MCF 10A (cell line): ENCODE results near the gene C15orf61. TPM values are rescaled to one million over a fixed set of nuclear protein-coding genes. Genes with fewer than 3 reads are reported as not detected.

Source experiments
- BruUV-seq: library from RNA; stranded (reverse); fragments of 400-500 nt; replicated peaks from 2 replicates; lab custom pipeline; 2021; lab: Mats Ljungman, UMichigan
- CTCF ChIA-PET: fragments of 300-600 bp; sonication (Branson Sonifier 250); formaldehyde crosslinking; extraction: SDS; loops from one replicate; lab custom pipeline; 2021; ENCODE audit warnings: antibody characterized with exemption, inconsistent platforms; lab: Yijun Ruan, JAX
- POLR2A ChIA-PET: fragments of 300-600, 350-650 bp; sonication (Branson Sonifier 250); formaldehyde crosslinking; extraction: SDS; loops from one replicate; lab custom pipeline; 2020; ENCODE audit warnings: antibody characterized with exemption, inconsistent platforms; lab: Yijun Ruan, JAX
- DNase-seq: peaks from one replicate; pipeline ENCODE4 v3.0.0-alpha.2; 2018; ENCODE audit not compliant: unreplicated experiment
- H3K27ac Mint-ChIP-seq: one replicate; pipeline ENCODE4 v1.8.0; 2022; ENCODE audit warnings: mild to moderate bottlenecking, low read depth, mixed read lengths; ENCODE audit not compliant: unreplicated experiment
- H3K27me3 Mint-ChIP-seq: one replicate; pipeline ENCODE4 v1.8.0; 2022; ENCODE audit warnings: mixed read lengths; ENCODE audit not compliant: insufficient read depth, unreplicated experiment
- H3K36me3 Mint-ChIP-seq: one replicate; pipeline ENCODE4 v1.8.0; 2022; ENCODE audit warnings: mild to moderate bottlenecking, moderate library complexity, mixed read lengths; ENCODE audit not compliant: insufficient read depth, unreplicated experiment
- H3K4me1 Mint-ChIP-seq: one replicate; pipeline ENCODE4 v1.8.0; 2022; ENCODE audit warnings: mixed read lengths; ENCODE audit not compliant: insufficient read depth, unreplicated experiment
- H3K4me3 Mint-ChIP-seq: one replicate; pipeline ENCODE4 v1.8.0; 2022; ENCODE audit warnings: mild to moderate bottlenecking, moderate library complexity, mixed read lengths; ENCODE audit not compliant: unreplicated experiment
- H3K9me3 Mint-ChIP-seq: one replicate; pipeline ENCODE4 v1.8.0; 2022; ENCODE audit warnings: mixed read lengths; ENCODE audit not compliant: unreplicated experiment
- intact Hi-C: fragments of 100-400 bp; cut with micrococcal nuclease; formaldehyde crosslinking; loops from 2 replicates; pipeline ENCODE4 v1.14.1; 2022
- total RNA-seq: library from RNA; stranded (reverse); gene quantifications from 2 replicates; pipeline ENCODE4 v1.2.3, GENCODE V29; 2022
- TF ChIP-seq, protein P1 (sequence below): fragments of 200-600 bp; IDR thresholded peaks from one replicate; pipeline ENCODE4 v1.8.0; 2022; ENCODE audit warnings: antibody characterized with exemption, mild to moderate bottlenecking; ENCODE audit not compliant: unreplicated experiment

The C15orf61 gene
- total RNA-seq, 1 experiment from 2014 or later: 10.5 TPM

DNA sequence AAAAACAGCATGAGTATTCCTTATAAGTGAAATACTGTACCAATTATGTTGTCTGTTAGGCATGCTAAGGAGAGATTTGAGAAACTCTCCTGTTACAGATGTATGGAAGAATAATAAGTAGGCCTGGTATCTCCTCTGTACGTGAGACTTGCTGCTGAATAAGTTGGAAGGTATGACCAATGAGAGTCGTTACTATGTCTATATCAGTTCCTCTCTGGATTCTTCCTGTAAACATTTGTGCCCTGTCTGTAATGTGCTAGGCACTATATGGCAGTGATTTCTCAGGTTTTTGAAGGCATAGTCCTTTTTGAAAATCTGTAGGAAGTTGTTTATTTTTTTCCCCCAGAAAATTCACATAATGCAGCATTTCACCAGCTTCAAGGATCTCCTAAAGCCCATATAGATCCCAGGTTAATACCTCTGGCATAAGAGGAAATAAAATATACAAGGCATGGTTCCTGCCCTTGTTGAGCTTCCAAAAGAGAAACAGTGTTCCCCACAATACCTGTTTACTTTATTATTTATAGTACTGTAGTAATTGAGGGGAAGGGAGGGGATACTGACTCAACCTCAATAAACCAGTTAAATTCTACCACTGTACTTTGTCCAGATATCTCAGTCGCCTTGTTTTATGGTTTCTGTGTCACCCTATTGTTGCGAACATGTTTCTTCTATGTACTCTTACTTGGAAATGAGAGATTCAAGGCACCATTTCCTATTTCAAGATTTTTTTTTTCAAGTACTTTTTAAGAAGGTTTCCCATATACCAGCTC lies 50.1 kb downstream of the C15orf61 start:
- ChIA-PET POLR2A (interaction anchor here (0.6 kb wide), 1 partner anchor 42 kb away, joined by 3 read pairs; no protein-coding TSS in a partner anchor), CTCF (interaction anchor here (1.6 kb wide), 1 partner anchor 114 kb away, joined by 3 read pairs; no protein-coding TSS in a partner anchor)
- BruUV-seq: no TSS peak
- H3K4me1 Mint-ChIP-seq: peaks cover 6% of the 10 kb centered on the region
- peaks cover 20% of the 10 kb centered on the region for H3K36me3 Mint-ChIP-seq
- DNase-seq: no peak
- TF ChIP-seq, protein P1, sequence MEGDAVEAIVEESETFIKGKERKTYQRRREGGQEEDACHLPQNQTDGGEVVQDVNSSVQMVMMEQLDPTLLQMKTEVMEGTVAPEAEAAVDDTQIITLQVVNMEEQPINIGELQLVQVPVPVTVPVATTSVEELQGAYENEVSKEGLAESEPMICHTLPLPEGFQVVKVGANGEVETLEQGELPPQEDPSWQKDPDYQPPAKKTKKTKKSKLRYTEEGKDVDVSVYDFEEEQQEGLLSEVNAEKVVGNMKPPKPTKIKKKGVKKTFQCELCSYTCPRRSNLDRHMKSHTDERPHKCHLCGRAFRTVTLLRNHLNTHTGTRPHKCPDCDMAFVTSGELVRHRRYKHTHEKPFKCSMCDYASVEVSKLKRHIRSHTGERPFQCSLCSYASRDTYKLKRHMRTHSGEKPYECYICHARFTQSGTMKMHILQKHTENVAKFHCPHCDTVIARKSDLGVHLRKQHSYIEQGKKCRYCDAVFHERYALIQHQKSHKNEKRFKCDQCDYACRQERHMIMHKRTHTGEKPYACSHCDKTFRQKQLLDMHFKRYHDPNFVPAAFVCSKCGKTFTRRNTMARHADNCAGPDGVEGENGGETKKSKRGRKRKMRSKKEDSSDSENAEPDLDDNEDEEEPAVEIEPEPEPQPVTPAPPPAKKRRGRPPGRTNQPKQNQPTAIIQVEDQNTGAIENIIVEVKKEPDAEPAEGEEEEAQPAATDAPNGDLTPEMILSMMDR: no peak
- no peaks in the 10 kb centered on the region for H3K27me3 Mint-ChIP-seq
- no peak overlapping the region for H3K4me3 Mint-ChIP-seq
- intact Hi-C loops: no loop called here
- H3K9me3 Mint-ChIP-seq: no peaks in the 10 kb centered on the region
- no peak overlapping the region for H3K27ac Mint-ChIP-seq

GRCh38 chr15:67571648-67572415 lies 50.9 kb downstream of the C15orf61 start:
- peaks cover 6% of the 10 kb centered on the region for H3K4me1 Mint-ChIP-seq
- TF ChIP-seq, protein P1: no peak
- ChIA-PET POLR2A (interaction anchor here (0.6 to 1.0 kb wide), 2 partner anchors 28 to 42 kb away, joined by 3 read pairs; no protein-coding TSS in a partner anchor), CTCF (interaction anchor here (1.6 kb wide), 1 partner anchor 115 kb away, joined by 3 read pairs; no protein-coding TSS in a partner anchor)
- BruUV-seq: no TSS peak
- H3K36me3 Mint-ChIP-seq: peaks cover 18% of the 10 kb centered on the region
- intact Hi-C loops: no loop called here
- no peak for DNase-seq
- no peaks in the 10 kb centered on the region for H3K27me3 Mint-ChIP-seq
- H3K27ac Mint-ChIP-seq: no peak overlapping the region
- H3K4me3 Mint-ChIP-seq: no peak overlapping the region
- no peaks in the 10 kb centered on the region for H3K9me3 Mint-ChIP-seq

- BruUV-seq: no TSS peak
- TF ChIP-seq, protein P1: no peak
- Mint-ChIP-seq H3K27me3 (no peaks in the 10 kb centered on the region), H3K9me3 (no peaks in the 10 kb centered on the region), H3K36me3 (peaks cover 15% of the 10 kb centered on the region), H3K4me3 (no peak overlapping the region), H3K27ac (no peak overlapping the region), H3K4me1 (peaks cover 6% of the 10 kb centered on the region)
- no peak for DNase-seq
- intact Hi-C loops: no loop called here
- POLR2A ChIA-PET: interaction anchor here (0.6 kb wide), 1 partner anchor 74 kb away, joined by 3 read pairs; no protein-coding TSS in a partner anchor
- CTCF ChIA-PET: no interaction called here
Measured at GRCh38 chr15:67573194-67573593, 52.3 kb downstream of the C15orf61 start.

GRCh38 chr15:67575039-67575502 lies 54.1 kb downstream of the C15orf61 start:
- H3K9me3 Mint-ChIP-seq: no peaks in the 10 kb centered on the region
- BruUV-seq: no TSS peak
- CTCF ChIA-PET: no interaction called here
- H3K4me1 Mint-ChIP-seq: peaks cover 6% of the 10 kb centered on the region
- no peak overlapping the region for H3K4me3 Mint-ChIP-seq
- no peaks in the 10 kb centered on the region for H3K27me3 Mint-ChIP-seq
- intact Hi-C loops: no loop called here
- no peak for DNase-seq
- TF ChIP-seq, protein P1: no peak
- POLR2A ChIA-PET: no interaction called here
- H3K36me3 Mint-ChIP-seq: peaks cover 13% of the 10 kb centered on the region
- H3K27ac Mint-ChIP-seq: no peak overlapping the region
